Smooth muscle cell (in vitro differentiated cells): ENCODE data around the gene RALGPS1. TPM values are rescaled to one million over a fixed set of nuclear protein-coding genes. Genes with fewer than 3 reads are reported as not detected.
"Not testable (repeated sequence)": the region's sequence is repeated elsewhere in the genome, so short reads cannot be mapped to it uniquely, and the experiment has no call there.

Experiments
- DNase-seq: peaks from one replicate; lab custom pipeline; 2025; ENCODE audit not compliant: unreplicated experiment; lab: John Stamatoyannopoulos, UW
- H2AFZ ChIP-seq: fragments of 200-600 bp; sonication (generic); 2 replicates; pipeline ENCODE4 v1.6.0; 2016; ENCODE audit warnings: antibody characterized with exemption, low read depth, mild to moderate bottlenecking
- H3F3A ChIP-seq: fragments of 200-600 bp; sonication (generic); 2 replicates; pipeline ENCODE4 v1.6.0; 2017; ENCODE audit warnings: antibody characterized with exemption, low read depth
- H3K27ac ChIP-seq: fragments of 200-600 bp; sonication (generic); 2 replicates; pipeline ENCODE4 v1.5.1; 2016; ENCODE audit warnings: low read depth, mild to moderate bottlenecking
- H3K27me3 ChIP-seq: fragments of 200-600 bp; sonication (generic); 2 replicates; pipeline ENCODE4 v1.6.1; 2016; ENCODE audit warnings: low read depth, mild to moderate bottlenecking
- H3K36me3 ChIP-seq: fragments of 200-600 bp; sonication (generic); 2 replicates; pipeline ENCODE4 v1.5.1; 2016; ENCODE audit warnings: low read depth
- H3K4me1 ChIP-seq: fragments of 200-600 bp; sonication (generic); 2 replicates; pipeline ENCODE4 v1.5.1; 2016; ENCODE audit warnings: low read depth
- H3K4me2 ChIP-seq: fragments of 200-600 bp; sonication (generic); 2 replicates; pipeline ENCODE4 v1.6.0; 2016; ENCODE audit warnings: mild to moderate bottlenecking
- H3K4me3 ChIP-seq: fragments of 200-600 bp; sonication (generic); 2 replicates; pipeline ENCODE4 v1.5.1; 2016; ENCODE audit warnings: mild to moderate bottlenecking
- H3K79me2 ChIP-seq: fragments of 200-600 bp; sonication (generic); 2 replicates; pipeline ENCODE4 v1.6.0; 2016; ENCODE audit warnings: low read depth, mild to moderate bottlenecking
- H3K9ac ChIP-seq: fragments of 200-600 bp; sonication (generic); 2 replicates; pipeline ENCODE4 v1.6.0; 2016; ENCODE audit warnings: low read depth
- H3K9me3 ChIP-seq: fragments of 200-600 bp; sonication (generic); replicated peaks from 2 replicates; pipeline ENCODE4 v1.5.1; 2016; ENCODE audit warnings: low read depth
- H4K20me1 ChIP-seq: fragments of 200-600 bp; sonication (generic); 2 replicates; pipeline ENCODE4 v1.6.0; 2016; ENCODE audit warnings: low read depth
- WGBS: methylation state at CpG from one replicate; pipeline ENCODE4 v1.1.7; 2016; ENCODE audit warnings: low lambda C conversion rate; 5-methylcytosine and 5-hydroxymethylcytosine counted together
- polyA plus RNA-seq: library from polyadenylated mRNA; unstranded; fragments of >200 nt; fragmentation: Nextera tagmentation; extraction: Ambion mirVana; gene quantifications from 2 replicates; pipeline ENCODE4 v1.2.1, GENCODE V29; 2016
- total RNA-seq: library from RNA; depleted of rRNA; stranded (reverse); fragments of >200 nt; gene quantifications from 2 replicates; pipeline ENCODE4 v1.2.3, GENCODE V29; 2014
- TF ChIP-seq, protein P1 (sequence below): fragments of 200-600 bp; sonication (generic); IDR thresholded peaks from 2 replicates; pipeline ENCODE4 v1.5.1; 2017; ENCODE audit warnings: borderline replicate concordance, mild to moderate bottlenecking, antibody characterized with exemption; ENCODE audit not compliant: insufficient read depth, poor library complexity, severe bottlenecking

Gene RALGPS1
- total and polyA plus RNA-seq, 2 experiments from 2014 or later = 2.1 to 4.0 TPM

DNA sequence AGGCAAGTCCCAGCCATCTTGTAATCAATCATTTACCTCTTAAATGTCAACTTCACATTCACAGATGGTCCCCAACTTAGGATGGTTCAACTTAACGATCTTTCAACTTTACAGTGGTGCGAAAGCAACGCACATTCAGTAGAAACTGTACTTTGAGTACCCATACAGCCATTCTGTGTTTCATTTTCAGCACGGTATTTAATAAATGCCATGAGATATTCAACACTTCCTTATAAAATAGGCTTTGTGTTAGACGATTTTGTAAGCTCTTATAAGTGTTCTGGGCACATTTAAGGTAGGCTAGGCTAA lies 254.9 kb downstream of the RALGPS1 start:
- peaks cover 6% of the 10 kb centered on the region for H3K4me1 ChIP-seq
- DNase-seq = no peak
- no peaks in the 10 kb centered on the region for H3F3A ChIP-seq
- no peaks in the 10 kb centered on the region for H4K20me1 ChIP-seq
- H3K36me3 ChIP-seq = no peaks in the 10 kb centered on the region
- H3K9me3 ChIP-seq = no peaks in the 10 kb centered on the region
- no peak overlapping the region for H3K9ac ChIP-seq
- TF ChIP-seq, protein P1, sequence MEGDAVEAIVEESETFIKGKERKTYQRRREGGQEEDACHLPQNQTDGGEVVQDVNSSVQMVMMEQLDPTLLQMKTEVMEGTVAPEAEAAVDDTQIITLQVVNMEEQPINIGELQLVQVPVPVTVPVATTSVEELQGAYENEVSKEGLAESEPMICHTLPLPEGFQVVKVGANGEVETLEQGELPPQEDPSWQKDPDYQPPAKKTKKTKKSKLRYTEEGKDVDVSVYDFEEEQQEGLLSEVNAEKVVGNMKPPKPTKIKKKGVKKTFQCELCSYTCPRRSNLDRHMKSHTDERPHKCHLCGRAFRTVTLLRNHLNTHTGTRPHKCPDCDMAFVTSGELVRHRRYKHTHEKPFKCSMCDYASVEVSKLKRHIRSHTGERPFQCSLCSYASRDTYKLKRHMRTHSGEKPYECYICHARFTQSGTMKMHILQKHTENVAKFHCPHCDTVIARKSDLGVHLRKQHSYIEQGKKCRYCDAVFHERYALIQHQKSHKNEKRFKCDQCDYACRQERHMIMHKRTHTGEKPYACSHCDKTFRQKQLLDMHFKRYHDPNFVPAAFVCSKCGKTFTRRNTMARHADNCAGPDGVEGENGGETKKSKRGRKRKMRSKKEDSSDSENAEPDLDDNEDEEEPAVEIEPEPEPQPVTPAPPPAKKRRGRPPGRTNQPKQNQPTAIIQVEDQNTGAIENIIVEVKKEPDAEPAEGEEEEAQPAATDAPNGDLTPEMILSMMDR = no peak
- H3K4me2 ChIP-seq = no peak overlapping the region
- H3K4me3 ChIP-seq = no peak overlapping the region
- 88% methylated on average over 5 of the region's 5 CpGs for WGBS
- H3K27ac ChIP-seq = no peak overlapping the region
- no peak overlapping the region for H2AFZ ChIP-seq
- H3K27me3 ChIP-seq = no peaks in the 10 kb centered on the region
- no peaks in the 10 kb centered on the region for H3K79me2 ChIP-seq

DNA sequence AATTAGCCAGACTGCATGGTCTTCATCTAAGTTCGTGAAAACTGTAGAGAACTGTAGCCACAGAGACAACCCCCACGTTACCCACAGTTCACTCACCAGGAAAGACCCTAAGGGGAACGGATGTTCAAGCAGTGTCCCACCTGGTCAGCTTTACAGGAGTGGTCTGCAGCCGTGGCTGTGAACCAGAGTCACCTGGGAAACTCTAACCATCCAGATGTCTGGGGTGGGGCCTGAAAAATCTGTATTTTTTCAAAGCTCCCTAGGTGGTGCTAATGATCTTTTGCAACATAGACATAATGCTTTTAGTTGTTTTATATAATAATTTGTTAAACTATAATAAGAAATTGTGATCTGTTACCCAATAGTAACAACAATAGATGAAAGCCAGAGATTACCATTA lies 255.5 kb downstream of the RALGPS1 start:
- H3F3A ChIP-seq = no peaks in the 10 kb centered on the region
- no peak for DNase-seq
- H2AFZ ChIP-seq = no peak overlapping the region
- no peak overlapping the region for H3K4me2 ChIP-seq
- H3K4me1 ChIP-seq = peaks cover 4% of the 10 kb centered on the region
- no peaks in the 10 kb centered on the region for H3K36me3 ChIP-seq
- no peak overlapping the region for H3K4me3 ChIP-seq
- H3K9me3 ChIP-seq = no peaks in the 10 kb centered on the region
- no peak overlapping the region for H3K27ac ChIP-seq
- H3K79me2 ChIP-seq = no peaks in the 10 kb centered on the region
- TF ChIP-seq, protein P1 = no peak
- H3K27me3 ChIP-seq = no peaks in the 10 kb centered on the region
- H3K9ac ChIP-seq = no peak overlapping the region
- no peaks in the 10 kb centered on the region for H4K20me1 ChIP-seq
- 87% methylated on average over 4 of the region's 4 CpGs for whole genome bisulfite sequencing

DNA sequence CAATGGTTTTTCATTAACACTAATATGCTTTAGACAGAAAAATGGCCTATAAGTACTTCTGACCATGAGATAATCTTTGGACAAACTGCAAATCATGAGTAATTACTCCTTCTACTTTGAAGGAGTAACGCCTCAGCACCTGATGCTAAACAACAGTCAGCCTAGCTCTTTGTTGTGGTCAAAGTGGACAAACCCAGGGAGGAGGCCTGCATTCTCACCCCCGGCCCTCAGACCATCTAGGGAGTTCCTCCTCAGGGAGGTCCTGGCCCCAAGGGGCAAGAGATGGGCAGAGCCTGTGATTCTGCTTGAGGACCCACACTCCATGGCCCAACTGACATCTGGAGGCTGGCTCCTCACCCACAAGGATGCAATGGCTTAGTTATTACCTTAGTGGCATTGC lies 256.1 kb downstream of the RALGPS1 start:
- no peaks in the 10 kb centered on the region for H3K4me1 ChIP-seq
- H4K20me1 ChIP-seq = no peaks in the 10 kb centered on the region
- no peak overlapping the region for H3K4me3 ChIP-seq
- H3K27ac ChIP-seq = no peak overlapping the region
- no peaks in the 10 kb centered on the region for H3K79me2 ChIP-seq
- H3K4me2 ChIP-seq = no peak overlapping the region
- TF ChIP-seq, protein P1 = no peak
- H2AFZ ChIP-seq = no peak overlapping the region
- no peaks in the 10 kb centered on the region for H3K36me3 ChIP-seq
- H3F3A ChIP-seq = no peaks in the 10 kb centered on the region
- no peak overlapping the region for H3K9ac ChIP-seq
- no peaks in the 10 kb centered on the region for H3K27me3 ChIP-seq
- 93% methylated on average over 2 of the region's 2 CpGs for WGBS
- no peak for DNase-seq
- H3K9me3 ChIP-seq = no peaks in the 10 kb centered on the region

DNA sequence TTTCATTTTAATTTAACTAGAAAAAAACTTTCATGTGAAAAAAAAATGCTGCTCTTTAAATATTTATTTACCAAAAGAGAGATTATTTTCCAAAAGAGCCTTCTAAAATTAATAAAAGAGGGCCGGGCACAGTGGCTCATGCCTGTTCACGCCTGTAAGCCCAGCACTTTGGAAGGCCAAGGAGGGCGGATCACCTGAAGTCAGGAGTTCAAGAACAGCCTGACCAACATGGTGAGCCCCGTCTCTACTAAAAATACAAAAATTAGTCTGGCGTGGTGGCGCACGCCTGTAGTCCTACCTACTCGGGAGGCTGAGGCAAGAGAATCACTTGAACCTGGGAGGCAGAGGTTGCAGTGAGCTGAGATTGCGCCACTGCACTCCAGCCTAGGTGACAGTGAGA lies 256.8 kb downstream of the RALGPS1 start:
- H3K36me3 ChIP-seq, H3K9me3 ChIP-seq, H3F3A ChIP-seq, H3K4me2 ChIP-seq, H3K79me2 ChIP-seq, H3K9ac ChIP-seq, H4K20me1 ChIP-seq, H2AFZ ChIP-seq, H3K4me3 ChIP-seq, DNase-seq, H3K27ac ChIP-seq, H3K27me3 ChIP-seq, H3K4me1 ChIP-seq: not testable (repeated sequence)
- 97% methylated on average over 9 of the region's 9 CpGs for WGBS
